ENCODE measurements around the gene ASIC1.

The ASIC1 gene

DNA sequence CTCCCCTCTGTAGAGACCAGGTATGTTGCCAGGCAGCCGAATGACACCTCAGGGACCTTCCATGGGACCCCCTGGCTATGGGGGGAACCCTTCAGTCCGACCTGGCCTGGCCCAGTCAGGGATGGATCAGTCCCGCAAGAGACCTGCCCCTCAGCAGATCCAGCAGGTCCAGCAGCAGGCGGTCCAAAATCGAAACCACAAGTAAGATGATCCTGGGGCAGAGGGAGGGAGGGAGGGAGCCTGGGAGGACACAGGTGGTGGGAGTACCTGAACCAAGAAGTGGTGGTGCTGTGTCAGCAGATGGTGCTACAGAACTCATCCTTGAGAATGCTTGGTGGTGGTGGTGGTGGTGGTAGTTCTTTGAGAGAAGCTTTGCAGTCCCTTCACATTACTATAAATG is 28.8 kb downstream of the ASIC1 start:
- Mint-ChIP-seq H3K4me1 (peaks cover 30% of the 10 kb centered on the region), H3K9me3 (no peaks in the 10 kb centered on the region), H3K27ac (peak overlapping the region; percentile 86), H3K36me3 (peaks cover 19% of the 10 kb centered on the region), H3K27me3 (peaks cover 6% of the 10 kb centered on the region), H3K4me3 (peak overlapping the region; percentile 92)
- CTCF ChIA-PET, result interaction anchor here (0.8 to 5.6 kb wide), 7 partner anchors 12 to 309 kb away, joined by 3 to 40 read pairs (median 8); partner anchors contain the start of genes CERS5 and COX14
- DNase-seq, result peak; percentile 30

GRCh38 chr12:50087151-50087550 is 29.8 kb downstream of the ASIC1 start:
- peaks cover 24% of the 10 kb centered on the region for H3K36me3 Mint-ChIP-seq
- H3K4me3 Mint-ChIP-seq, result no peak overlapping the region

GRCh38 chr12:50087995-50088394 is 30.6 kb downstream of the ASIC1 start:
- CTCF ChIA-PET, result interaction anchor here (0.5 to 5.6 kb wide), 12 partner anchors 12 to 555 kb away, joined by 3 to 20 read pairs (median 4); partner anchors contain the start of gene COX14
- H3K9me3 Mint-ChIP-seq, result no peaks in the 10 kb centered on the region
- H3K4me1 Mint-ChIP-seq, result peaks cover 30% of the 10 kb centered on the region
- DNase-seq, result no peak
- no peak overlapping the region for H3K4me3 Mint-ChIP-seq
- no peak overlapping the region for H3K27ac Mint-ChIP-seq
- H3K36me3 Mint-ChIP-seq, result peaks cover 24% of the 10 kb centered on the region
- no peaks in the 10 kb centered on the region for H3K27me3 Mint-ChIP-seq

More at GRCh38 chr12:50087151-50087550, 29.8 kb downstream of the ASIC1 start:
- Mint-ChIP-seq H3K4me1 (peaks cover 30% of the 10 kb centered on the region), H3K27ac (peak overlapping the region; percentile 35), H3K9me3 (no peaks in the 10 kb centered on the region), H3K27me3 (no peaks in the 10 kb centered on the region)
- no peak for DNase-seq
- CTCF ChIA-PET, result interaction anchor here (0.7 to 5.6 kb wide), 10 partner anchors 13 to 89 kb away, joined by 3 to 20 read pairs (median 4); partner anchors contain the start of genes CERS5 and COX14

GRCh38 chr12:50088577-50089335 is 31.4 kb downstream of the ASIC1 start:
- Mint-ChIP-seq H3K27ac (no peak overlapping the region), H3K4me3 (no peak overlapping the region), H3K9me3 (no peaks in the 10 kb centered on the region), H3K27me3 (no peaks in the 10 kb centered on the region), H3K36me3 (peaks cover 27% of the 10 kb centered on the region), H3K4me1 (peaks cover 26% of the 10 kb centered on the region)
- peak; percentile 72 for DNase-seq
- CTCF ChIA-PET, result interaction anchor here (1.0 to 5.6 kb wide), 17 partner anchors 12 to 121 kb away, joined by 3 to 20 read pairs (median 4); partner anchors contain the start of genes COX14 and GPD1

- H3K4me1 Mint-ChIP-seq, result peaks cover 23% of the 10 kb centered on the region
- CTCF ChIA-PET, result interaction anchor here (0.7 to 1.8 kb wide), 11 partner anchors 11 to 122 kb away, joined by 3 to 20 read pairs (median 3); partner anchors contain the start of genes COX14 and GPD1
- H3K27ac Mint-ChIP-seq, result peak overlapping the region; percentile 7
- no peak overlapping the region for H3K4me3 Mint-ChIP-seq
- H3K9me3 Mint-ChIP-seq, result no peaks in the 10 kb centered on the region
- no peaks in the 10 kb centered on the region for H3K27me3 Mint-ChIP-seq
- H3K36me3 Mint-ChIP-seq, result peaks cover 34% of the 10 kb centered on the region
- no peak for DNase-seq
Measured at GRCh38 chr12:50089730-50090129, 32.3 kb downstream of the ASIC1 start.

- H3K36me3 Mint-ChIP-seq, result peaks cover 38% of the 10 kb centered on the region
- no peaks in the 10 kb centered on the region for H3K9me3 Mint-ChIP-seq
- no peak overlapping the region for H3K27ac Mint-ChIP-seq
- no peak for DNase-seq
- no peaks in the 10 kb centered on the region for H3K27me3 Mint-ChIP-seq
- H3K4me3 Mint-ChIP-seq, result no peak overlapping the region
- CTCF ChIA-PET, result interaction anchor here (1.3 to 1.8 kb wide), 5 partner anchors 11 to 87 kb away, joined by 3 to 20 read pairs (median 6); partner anchors contain the start of genes COX14 and GPD1
- H3K4me1 Mint-ChIP-seq, result peaks cover 20% of the 10 kb centered on the region
Measured at GRCh38 chr12:50090391-50090790, 33.0 kb downstream of the ASIC1 start.

- H3K27ac Mint-ChIP-seq, result no peak overlapping the region
- H3K27me3 Mint-ChIP-seq, result no peaks in the 10 kb centered on the region
- H3K4me1 Mint-ChIP-seq, result no peaks in the 10 kb centered on the region
- no peak overlapping the region for H3K4me3 Mint-ChIP-seq
- CTCF ChIA-PET, result interaction anchor here (1.2 kb wide), 1 partner anchor 78 kb away, joined by 3 read pairs; no protein-coding TSS in a partner anchor
- peaks cover 60% of the 10 kb centered on the region for H3K36me3 Mint-ChIP-seq
- DNase-seq, result no peak
- no peaks in the 10 kb centered on the region for H3K9me3 Mint-ChIP-seq
Measured at GRCh38 chr12:50097952-50098351, 40.6 kb downstream of the ASIC1 start.

GRCh38 chr12:50099302-50100008 is 42.1 kb downstream of the ASIC1 start:
- CTCF ChIA-PET, result interaction anchor here (0.6 to 1.3 kb wide), 2 partner anchors 12 to 28 kb away, joined by 4 to 7 read pairs; partner anchors contain the start of gene COX14
- no peak overlapping the region for H3K27ac Mint-ChIP-seq
- H3K4me3 Mint-ChIP-seq, result no peak overlapping the region
- H3K9me3 Mint-ChIP-seq, result no peaks in the 10 kb centered on the region
- H3K27me3 Mint-ChIP-seq, result peaks cover 6% of the 10 kb centered on the region
- H3K36me3 Mint-ChIP-seq, result peaks cover 52% of the 10 kb centered on the region
- no peak for DNase-seq
- no peaks in the 10 kb centered on the region for H3K4me1 Mint-ChIP-seq

DNA sequence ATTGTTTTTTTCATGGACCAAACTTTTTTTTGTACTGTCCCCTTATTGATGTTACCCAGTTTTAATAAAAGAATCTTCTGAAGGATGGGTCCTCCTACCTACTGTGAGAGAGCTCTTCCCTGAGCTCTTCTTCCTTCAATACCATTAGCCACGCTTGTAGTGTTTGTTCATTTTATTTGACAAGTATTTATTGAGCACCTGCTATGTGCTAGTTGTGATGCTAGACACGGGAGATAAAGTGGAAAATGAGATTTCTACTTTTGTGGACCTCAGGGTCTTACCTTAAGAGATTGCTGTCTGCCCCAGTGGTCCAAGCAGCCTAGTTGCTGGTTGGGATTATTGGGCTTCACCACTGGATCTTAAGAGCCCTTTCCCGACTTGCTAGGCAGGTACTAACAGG is 43.2 kb downstream of the ASIC1 start:
- Mint-ChIP-seq H3K27me3 (peaks cover 16% of the 10 kb centered on the region), H3K9me3 (no peaks in the 10 kb centered on the region), H3K4me3 (no peak overlapping the region), H3K27ac (no peak overlapping the region), H3K4me1 (no peaks in the 10 kb centered on the region), H3K36me3 (peaks cover 45% of the 10 kb centered on the region)
- CTCF ChIA-PET, result interaction anchor here (0.8 to 4.7 kb wide), 4 partner anchors 11 to 133 kb away, joined by 3 to 27 read pairs (median 6); partner anchors contain the start of genes COX14 and SMARCD1
- DNase-seq, result no peak

DNA sequence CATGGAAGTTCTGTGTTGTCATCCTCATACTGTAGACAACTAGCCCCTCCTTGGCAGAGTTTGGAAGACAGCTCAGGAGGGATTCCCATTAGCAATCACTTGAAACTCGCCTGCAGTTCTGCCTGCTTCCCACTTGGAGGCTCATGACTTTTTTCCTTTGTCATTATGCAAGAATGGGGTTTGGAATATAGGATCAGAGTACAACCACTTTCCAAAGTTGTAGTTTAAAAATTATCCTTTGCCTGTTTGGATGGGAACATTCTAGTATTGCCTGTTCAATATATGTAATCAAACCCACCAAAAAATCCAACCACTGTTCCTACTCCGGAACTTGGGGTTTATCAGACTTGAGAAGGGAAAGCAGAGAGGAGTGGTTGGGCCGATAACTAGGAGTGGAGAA is 44.3 kb downstream of the ASIC1 start:
- Mint-ChIP-seq H3K27ac (no peak overlapping the region), H3K9me3 (no peaks in the 10 kb centered on the region), H3K4me3 (no peak overlapping the region), H3K4me1 (no peaks in the 10 kb centered on the region), H3K36me3 (peaks cover 34% of the 10 kb centered on the region), H3K27me3 (peaks cover 21% of the 10 kb centered on the region)
- DNase-seq, result no peak
- CTCF ChIA-PET, result interaction anchor here (2.1 to 4.7 kb wide), 2 partner anchors 10 to 12 kb away, joined by 7 to 27 read pairs; partner anchors contain the start of gene COX14

GRCh38 chr12:50102131-50102531 is 44.7 kb downstream of the ASIC1 start:
- Mint-ChIP-seq H3K27ac (no peak overlapping the region), H3K4me1 (no peaks in the 10 kb centered on the region), H3K36me3 (peaks cover 30% of the 10 kb centered on the region), H3K27me3 (peaks cover 21% of the 10 kb centered on the region), H3K9me3 (no peaks in the 10 kb centered on the region), H3K4me3 (no peak overlapping the region)
- CTCF ChIA-PET, result interaction anchor here (0.5 to 4.7 kb wide), 3 partner anchors 9 to 30 kb away, joined by 3 to 27 read pairs (median 7); partner anchors contain the start of gene COX14
- no peak for DNase-seq

GRCh38 chr12:50102646-50103309 is 45.4 kb downstream of the ASIC1 start:
- Mint-ChIP-seq H3K27me3 (peaks cover 21% of the 10 kb centered on the region), H3K36me3 (peaks cover 29% of the 10 kb centered on the region), H3K4me3 (no peak overlapping the region), H3K4me1 (no peaks in the 10 kb centered on the region), H3K27ac (no peak overlapping the region), H3K9me3 (no peaks in the 10 kb centered on the region)
- CTCF ChIA-PET, result interaction anchor here (0.5 to 4.7 kb wide), 6 partner anchors 9 to 385 kb away, joined by 3 to 27 read pairs (median 4); partner anchors contain the start of genes COX14 and SMARCD1
- DNase-seq, result no peak

GRCh38 chr12:50103351-50103750 is 46.0 kb downstream of the ASIC1 start:
- peaks cover 23% of the 10 kb centered on the region for H3K36me3 Mint-ChIP-seq
- H3K4me1 Mint-ChIP-seq, result no peaks in the 10 kb centered on the region
- no peak overlapping the region for H3K4me3 Mint-ChIP-seq
- CTCF ChIA-PET, result interaction anchor here (0.6 to 4.7 kb wide), 7 partner anchors 8 to 385 kb away, joined by 3 to 27 read pairs (median 4); partner anchors contain the start of genes COX14 and SMARCD1
- no peak overlapping the region for H3K27ac Mint-ChIP-seq
- no peak for DNase-seq
- H3K9me3 Mint-ChIP-seq, result no peaks in the 10 kb centered on the region
- H3K27me3 Mint-ChIP-seq, result peaks cover 21% of the 10 kb centered on the region

Data from activated naive CD4-positive, alpha-beta T cell treated with anti-CD3 and anti-CD28 coated beads, Interleukin-2, amount 10 ng/mL, durations not matched to agents 7 days and 5 days (primary cell).